ENCODE data around the gene KCTD16.

Gene KCTD16

GRCh38 chr5:144227363-144227999 lies 56.8 kb downstream of the KCTD16 start:
- Histone ChIP-seq H3K4me1 (ENCODE audit: insufficient read depth, low read length) (no peaks in the 10 kb centered on the region), H4K20me1 (ENCODE audit: insufficient read depth, low read length) (no peaks in the 10 kb centered on the region), H3K4me3 (ENCODE audit: low read depth in 1 of 2, low read length in 2 of 2) (no peak overlapping the region), H3K4me2 (ENCODE audit: insufficient read depth, low read length) (no peak overlapping the region), H3K79me2 (ENCODE audit: insufficient read depth, low read length) (no peaks in the 10 kb centered on the region), H3K36me3 (ENCODE audit: insufficient read depth, low read length) (no peaks in the 10 kb centered on the region), H3K27me3 (ENCODE audit: insufficient read depth, low read length, poor library complexity) (peaks cover 11% of the 10 kb centered on the region), H3K27ac (ENCODE audit: low read length) (no peak overlapping the region), H3K9me3 (ENCODE audit: insufficient read depth, low read length, severe bottlenecking) (no peaks in the 10 kb centered on the region), H3K9ac (ENCODE audit: low read depth, low read length) (no peak overlapping the region), H2AFZ (ENCODE audit: low read depth, low read length) (no peak overlapping the region)
- ATAC-seq (ENCODE audit: insufficient read depth, low read depth): no peak
- TF ChIP-seq CTCF (IDR thresholded peaks at IDR 0.05; ENCODE audit: borderline replicate concordance, extremely low read depth, low read length, poor library complexity, severe bottlenecking): no peak
- no peak for TF ChIP-seq EZH2 (IDR thresholded peaks at IDR 0.05; ENCODE audit: borderline replicate concordance, low read depth, low read length, severe bottlenecking)
- DNase-seq: no peak

- ATAC-seq (ENCODE audit: insufficient read depth, low read depth) (no peak), DNase-seq (no peak)
- Histone ChIP-seq H3K4me3 (ENCODE audit: low read depth in 1 of 2, low read length in 2 of 2) (no peak overlapping the region), H3K9ac (ENCODE audit: low read depth, low read length) (no peak overlapping the region), H3K79me2 (ENCODE audit: insufficient read depth, low read length) (no peaks in the 10 kb centered on the region), H3K36me3 (ENCODE audit: insufficient read depth, low read length) (no peaks in the 10 kb centered on the region), H3K9me3 (ENCODE audit: insufficient read depth, low read length, severe bottlenecking) (no peaks in the 10 kb centered on the region), H3K27me3 (ENCODE audit: insufficient read depth, low read length, poor library complexity) (peaks cover 3% of the 10 kb centered on the region), H2AFZ (ENCODE audit: low read depth, low read length) (no peak overlapping the region), H4K20me1 (ENCODE audit: insufficient read depth, low read length) (no peaks in the 10 kb centered on the region), H3K4me1 (ENCODE audit: insufficient read depth, low read length) (no peaks in the 10 kb centered on the region), H3K27ac (ENCODE audit: low read length) (no peak overlapping the region), H3K4me2 (ENCODE audit: insufficient read depth, low read length) (no peak overlapping the region)
- TF ChIP-seq EZH2 (IDR thresholded peaks at IDR 0.05; ENCODE audit: borderline replicate concordance, low read depth, low read length, severe bottlenecking) (no peak), CTCF (IDR thresholded peaks at IDR 0.05; ENCODE audit: borderline replicate concordance, extremely low read depth, low read length, poor library complexity, severe bottlenecking) (no peak)
Measured at GRCh38 chr5:144230806-144231205, 60.1 kb downstream of the KCTD16 start.

GRCh38 chr5:144232285-144232684 lies 61.6 kb downstream of the KCTD16 start:
- no peak for TF ChIP-seq EZH2 (IDR thresholded peaks at IDR 0.05; ENCODE audit: borderline replicate concordance, low read depth, low read length, severe bottlenecking)
- Histone ChIP-seq H3K27ac (ENCODE audit: low read length) (no peak overlapping the region), H3K79me2 (ENCODE audit: insufficient read depth, low read length) (no peaks in the 10 kb centered on the region), H4K20me1 (ENCODE audit: insufficient read depth, low read length) (no peaks in the 10 kb centered on the region), H3K36me3 (ENCODE audit: insufficient read depth, low read length) (no peaks in the 10 kb centered on the region), H3K4me1 (ENCODE audit: insufficient read depth, low read length) (no peaks in the 10 kb centered on the region), H2AFZ (ENCODE audit: low read depth, low read length) (no peak overlapping the region), H3K27me3 (ENCODE audit: insufficient read depth, low read length, poor library complexity) (no peaks in the 10 kb centered on the region), H3K4me2 (ENCODE audit: insufficient read depth, low read length) (no peak overlapping the region), H3K9me3 (ENCODE audit: insufficient read depth, low read length, severe bottlenecking) (no peaks in the 10 kb centered on the region), H3K4me3 (ENCODE audit: low read depth in 1 of 2, low read length in 2 of 2) (no peak overlapping the region), H3K9ac (ENCODE audit: low read depth, low read length) (no peak overlapping the region)
- no peak for DNase-seq
- no peak for ATAC-seq (ENCODE audit: insufficient read depth, low read depth)

- no peaks in the 10 kb centered on the region for H3K4me1 ChIP-seq (ENCODE audit: insufficient read depth, low read length)
- no peak overlapping the region for H3K27ac ChIP-seq (ENCODE audit: low read length)
- no peak overlapping the region for H3K9ac ChIP-seq (ENCODE audit: low read depth, low read length)
- no peaks in the 10 kb centered on the region for H4K20me1 ChIP-seq (ENCODE audit: insufficient read depth, low read length)
- H2AFZ ChIP-seq (ENCODE audit: low read depth, low read length): no peak overlapping the region
- TF ChIP-seq EZH2 (IDR thresholded peaks at IDR 0.05; ENCODE audit: borderline replicate concordance, low read depth, low read length, severe bottlenecking) (no peak), CTCF (IDR thresholded peaks at IDR 0.05; ENCODE audit: borderline replicate concordance, extremely low read depth, low read length, poor library complexity, severe bottlenecking) (no peak)
- H3K4me2 ChIP-seq (ENCODE audit: insufficient read depth, low read length): no peak overlapping the region
- no peak overlapping the region for H3K4me3 ChIP-seq (ENCODE audit: low read depth in 1 of 2, low read length in 2 of 2)
- H3K9me3 ChIP-seq (ENCODE audit: insufficient read depth, low read length, severe bottlenecking): no peaks in the 10 kb centered on the region
- no peak for ATAC-seq (ENCODE audit: insufficient read depth, low read depth)
- peaks cover 3% of the 10 kb centered on the region for H3K27me3 ChIP-seq (ENCODE audit: insufficient read depth, low read length, poor library complexity)
- DNase-seq: no peak
- H3K36me3 ChIP-seq (ENCODE audit: insufficient read depth, low read length): no peaks in the 10 kb centered on the region
- no peaks in the 10 kb centered on the region for H3K79me2 ChIP-seq (ENCODE audit: insufficient read depth, low read length)
Measured at GRCh38 chr5:144236499-144236898, 65.8 kb downstream of the KCTD16 start.
